K562 (cell line): Measurements from ENCODE around the gene UQCR11. TPM values are rescaled to one million over a fixed set of nuclear protein-coding genes. Genes with fewer than 3 reads are reported as not detected.

Experiments
- CHD4 ChIP-seq: fragments of 200-600 bp; sonication (generic); IDR thresholded peaks from 3 replicates; pipeline ENCODE4 v1.6.1; 2012; ENCODE audit warnings: low read depth, mild to moderate bottlenecking, mixed read lengths, low read length, inconsistent platforms; ENCODE audit not compliant: insufficient read depth, insufficient replicate concordance, poor library complexity, severe bottlenecking
- DMBX1 ChIP-seq: fragments of 250-450 bp; sonication (Bioruptor Pico); IDR thresholded peaks from 2 replicates; pipeline ENCODE4 v1.8.0; 2022; ENCODE audit warnings: inconsistent platforms, mild to moderate bottlenecking, moderate library complexity, borderline replicate concordance
- FOS ChIP-seq: IDR thresholded peaks from 3 replicates; pipeline ENCODE4 v1.6.1; 2011; ENCODE audit not compliant: insufficient read length; ENCODE audit errors: extremely low read depth
- HDAC1 ChIP-seq, 2 experiments: fragments of 450-650 bp; IDR thresholded peaks; 2 replicates each; pipeline ENCODE4 v1.6.1; 2016 to 2017; ENCODE audit warnings: inconsistent platforms in 1 of 2, mild to moderate bottlenecking in 1 of 2, moderate library complexity in 1 of 2
- MAFF ChIP-seq: IDR thresholded peaks from 2 replicates; pipeline ENCODE4 v1.6.1; 2012; ENCODE audit warnings: low read length, improper control_type of control experiment
- MBD2 ChIP-seq: sonication (generic); IDR thresholded peaks from 2 replicates; pipeline ENCODE4 v1.6.1; 2016; ENCODE audit warnings: low read depth, borderline replicate concordance
- NRF1 ChIP-seq, 2 experiments: fragments of 450-650 bp; IDR thresholded peaks in 1 of 2; conservative IDR thresholded peaks in 1 of 2; 2 replicates each; pipeline ENCODE4 v1.6.1; 2014; ENCODE audit warnings: mild to moderate bottlenecking in 2 of 2
- TCFL5 ChIP-seq: fragments of 250-450 bp; sonication (Bioruptor Pico); conservative IDR thresholded peaks from 2 replicates; pipeline ENCODE4 v1.6.1; 2021; ENCODE audit warnings: mild to moderate bottlenecking, moderate library complexity, matching md5 sums
- TOE1 ChIP-seq, 2 experiments: fragments of 450-650 bp in 1 of 2; sonication (generic) in 1 of 2; formaldehyde crosslinking in 1 of 2; IDR thresholded peaks; 2 replicates each; pipeline versions ENCODE4 v1.7.1 to v1.8.0; 2016 to 2022; ENCODE audit warnings: borderline replicate concordance in 2 of 2, mild to moderate bottlenecking in 2 of 2, antibody characterized with exemption in 1 of 2, inconsistent platforms in 1 of 2, low read depth in 1 of 2, missing genetic modification reagents in 1 of 2, moderate library complexity in 1 of 2
- ZNF212 ChIP-seq: fragments of 450-650 bp; formaldehyde crosslinking; IDR thresholded peaks from 2 replicates; pipeline ENCODE4 v1.4.0; 2020; ENCODE audit warnings: mild to moderate bottlenecking
- ZNF79 ChIP-seq: fragments of 250-450 bp; sonication (Bioruptor Pico); IDR thresholded peaks from 2 replicates; pipeline ENCODE4 v1.4.0; 2020; ENCODE audit warnings: low read depth, mild to moderate bottlenecking, moderate library complexity
- polyA plus RNA-seq, 8 experiments: library from polyadenylated mRNA; depleted of rRNA in 4 of 8; stranded (reverse) in 5 of 8; unstranded in 3 of 8; fragments of >200 nt; fragmentation: Nextera tagmentation in 2 of 8; fragmentation: Illumina TruSeq in 1 of 8; extraction: Ambion mirVana in 2 of 8; extraction: Trizol in 1 of 8; gene quantifications; 2 replicates each; pipeline versions ENCODE4 v1.2.1 to v1.2.3, GENCODE V29; 2011 to 2014; ENCODE audit warnings: inconsistent platforms in 1 of 8, missing spikeins in 1 of 8
- total RNA-seq, 7 experiments: library from RNA; depleted of rRNA in 6 of 7; stranded (reverse); fragments of >200 nt in 6 of 7; fragmentation: Illumina TruSeq in 2 of 7; extraction: Trizol in 2 of 7; gene quantifications; 2 replicates each; pipeline versions ENCODE4 v1.2.1 to v1.2.3, GENCODE V29; 2011 to 2021; ENCODE audit warnings: low replicate concordance in 1 of 7
- TF ChIP-seq, protein P1 (sequence below): fragments of 450-650 bp; IDR thresholded peaks from 2 replicates; pipeline ENCODE4 v1.6.1; 2016; ENCODE audit warnings: mild to moderate bottlenecking
- TF ChIP-seq, protein P2 (sequence below), 2 experiments: fragments of 200-800 bp in 1 of 2; sonication (Bioruptor generic) in 1 of 2; sonication (generic) in 1 of 2; formaldehyde crosslinking in 1 of 2; IDR thresholded peaks in 1 of 2; conservative IDR thresholded peaks in 1 of 2; 2 replicates each; pipeline versions ENCODE4 v1.5.0 to v1.6.1; 2016 to 2020; ENCODE audit warnings: missing compliant biosample characterization in 1 of 2, missing genetic modification characterization in 1 of 2, missing genetic modification reagents in 1 of 2
- TF ChIP-seq, protein P3 (sequence below): fragments of 450-650 bp; IDR thresholded peaks from 2 replicates; pipeline ENCODE4 v1.7.0; 2016; ENCODE audit warnings: borderline replicate concordance

Gene UQCR11
- total and polyA plus RNA-seq, 9 of the 15 experiments (the other 6 are each of a cell fraction or from before 2014, with no cell fraction given): 57.6 to 394 (median 259) TPM

DNA sequence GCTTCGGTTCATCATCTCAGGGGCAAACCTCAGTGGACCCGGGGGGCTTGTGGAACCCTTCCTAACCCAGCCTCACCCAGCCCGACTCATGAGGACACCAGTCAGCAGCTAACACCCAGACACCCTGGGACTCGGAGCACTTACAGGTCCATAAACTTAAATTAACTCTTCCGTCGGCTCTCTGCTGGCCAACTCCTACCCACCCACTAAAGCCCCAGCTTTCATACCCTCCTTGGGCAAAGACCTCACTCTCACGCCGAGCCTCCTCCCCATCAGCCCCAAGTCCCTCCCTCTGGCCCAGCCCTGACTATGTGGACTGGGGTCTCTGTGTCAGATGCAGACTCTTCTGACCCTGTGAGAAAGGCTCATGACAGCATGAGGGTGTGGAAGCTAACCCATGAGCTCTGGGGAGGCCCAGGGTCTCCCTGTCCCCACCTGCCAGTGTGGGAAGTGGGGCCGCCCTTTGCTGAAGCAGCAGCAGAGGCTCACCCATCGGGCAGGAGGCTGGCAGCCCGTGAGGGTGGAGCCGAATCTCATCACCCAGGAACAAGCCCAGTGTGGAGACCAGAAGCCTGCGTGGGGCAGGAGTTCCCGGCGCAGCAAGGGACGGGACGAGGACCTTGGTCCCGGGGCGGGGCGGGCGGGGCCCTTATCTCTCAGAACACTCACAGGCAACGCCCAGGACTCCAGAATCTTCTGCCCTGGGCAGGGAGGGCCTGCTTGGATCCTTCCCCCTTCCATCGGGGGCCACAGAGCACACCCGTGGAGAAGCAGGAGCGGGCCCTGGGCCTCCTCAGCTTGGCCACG is 27.4 kb upstream of the UQCR11 start (continued):
- TF ChIP-seq FOS (no peak), ZNF79 (no peak), MBD2 (no peak), HDAC1 (IDR thresholded peaks at IDR 0.05) (peak in 1 of 2 experiments; percentile 55; a peak in 1 of 4 replicates), MAFF (no peak), TCFL5 (CRISPR knock-in tag) (no peak), ZNF212 (CRISPR knock-in tag) (no peak), TOE1 (IDR thresholded peaks at IDR 0.05; ENCODE audit: borderline replicate concordance) (no peak), TOE1 (CRISPR knock-in tag; IDR thresholded peaks at IDR 0.05; ENCODE audit: borderline replicate concordance, low read depth) (0 out of 2 replicates have a peak, but pooled peaks have one; percentile 7), DMBX1 (no peak), CHD4 (no peak), NRF1 (conservative IDR thresholded peaks at IDR 0.05 in 1 of 2, IDR thresholded peaks at IDR 0.05 in 1 of 2) (peak; percentile 72)
- TF ChIP-seq, protein P1, sequence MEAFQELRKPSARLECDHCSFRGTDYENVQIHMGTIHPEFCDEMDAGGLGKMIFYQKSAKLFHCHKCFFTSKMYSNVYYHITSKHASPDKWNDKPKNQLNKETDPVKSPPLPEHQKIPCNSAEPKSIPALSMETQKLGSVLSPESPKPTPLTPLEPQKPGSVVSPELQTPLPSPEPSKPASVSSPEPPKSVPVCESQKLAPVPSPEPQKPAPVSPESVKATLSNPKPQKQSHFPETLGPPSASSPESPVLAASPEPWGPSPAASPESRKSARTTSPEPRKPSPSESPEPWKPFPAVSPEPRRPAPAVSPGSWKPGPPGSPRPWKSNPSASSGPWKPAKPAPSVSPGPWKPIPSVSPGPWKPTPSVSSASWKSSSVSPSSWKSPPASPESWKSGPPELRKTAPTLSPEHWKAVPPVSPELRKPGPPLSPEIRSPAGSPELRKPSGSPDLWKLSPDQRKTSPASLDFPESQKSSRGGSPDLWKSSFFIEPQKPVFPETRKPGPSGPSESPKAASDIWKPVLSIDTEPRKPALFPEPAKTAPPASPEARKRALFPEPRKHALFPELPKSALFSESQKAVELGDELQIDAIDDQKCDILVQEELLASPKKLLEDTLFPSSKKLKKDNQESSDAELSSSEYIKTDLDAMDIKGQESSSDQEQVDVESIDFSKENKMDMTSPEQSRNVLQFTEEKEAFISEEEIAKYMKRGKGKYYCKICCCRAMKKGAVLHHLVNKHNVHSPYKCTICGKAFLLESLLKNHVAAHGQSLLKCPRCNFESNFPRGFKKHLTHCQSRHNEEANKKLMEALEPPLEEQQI: 0 out of 2 replicates have a peak, but pooled peaks have one; percentile 9
- TF ChIP-seq, protein P2, sequence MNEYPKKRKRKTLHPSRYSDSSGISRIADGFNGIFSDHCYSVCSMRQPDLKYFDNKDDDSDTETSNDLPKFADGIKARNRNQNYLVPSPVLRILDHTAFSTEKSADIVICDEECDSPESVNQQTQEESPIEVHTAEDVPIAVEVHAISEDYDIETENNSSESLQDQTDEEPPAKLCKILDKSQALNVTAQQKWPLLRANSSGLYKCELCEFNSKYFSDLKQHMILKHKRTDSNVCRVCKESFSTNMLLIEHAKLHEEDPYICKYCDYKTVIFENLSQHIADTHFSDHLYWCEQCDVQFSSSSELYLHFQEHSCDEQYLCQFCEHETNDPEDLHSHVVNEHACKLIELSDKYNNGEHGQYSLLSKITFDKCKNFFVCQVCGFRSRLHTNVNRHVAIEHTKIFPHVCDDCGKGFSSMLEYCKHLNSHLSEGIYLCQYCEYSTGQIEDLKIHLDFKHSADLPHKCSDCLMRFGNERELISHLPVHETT (CRISPR knock-in tag; conservative IDR thresholded peaks at IDR 0.05 in 1 of 2, IDR thresholded peaks at IDR 0.05 in 1 of 2): 0 out of 4 replicates have a peak, but pooled peaks of 1 of the 2 experiments have one; percentile 65
- TF ChIP-seq, protein P3, sequence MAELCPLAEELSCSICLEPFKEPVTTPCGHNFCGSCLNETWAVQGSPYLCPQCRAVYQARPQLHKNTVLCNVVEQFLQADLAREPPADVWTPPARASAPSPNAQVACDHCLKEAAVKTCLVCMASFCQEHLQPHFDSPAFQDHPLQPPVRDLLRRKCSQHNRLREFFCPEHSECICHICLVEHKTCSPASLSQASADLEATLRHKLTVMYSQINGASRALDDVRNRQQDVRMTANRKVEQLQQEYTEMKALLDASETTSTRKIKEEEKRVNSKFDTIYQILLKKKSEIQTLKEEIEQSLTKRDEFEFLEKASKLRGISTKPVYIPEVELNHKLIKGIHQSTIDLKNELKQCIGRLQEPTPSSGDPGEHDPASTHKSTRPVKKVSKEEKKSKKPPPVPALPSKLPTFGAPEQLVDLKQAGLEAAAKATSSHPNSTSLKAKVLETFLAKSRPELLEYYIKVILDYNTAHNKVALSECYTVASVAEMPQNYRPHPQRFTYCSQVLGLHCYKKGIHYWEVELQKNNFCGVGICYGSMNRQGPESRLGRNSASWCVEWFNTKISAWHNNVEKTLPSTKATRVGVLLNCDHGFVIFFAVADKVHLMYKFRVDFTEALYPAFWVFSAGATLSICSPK: no peak
